ENCODE data around the gene ZNF865. TPM values are rescaled to one million over a fixed set of nuclear protein-coding genes. Genes with fewer than 3 reads are reported as not detected.

Gene ZNF865
- total RNA-seq, 1 experiment from 2014 or later, result 9.1 TPM

DNA sequence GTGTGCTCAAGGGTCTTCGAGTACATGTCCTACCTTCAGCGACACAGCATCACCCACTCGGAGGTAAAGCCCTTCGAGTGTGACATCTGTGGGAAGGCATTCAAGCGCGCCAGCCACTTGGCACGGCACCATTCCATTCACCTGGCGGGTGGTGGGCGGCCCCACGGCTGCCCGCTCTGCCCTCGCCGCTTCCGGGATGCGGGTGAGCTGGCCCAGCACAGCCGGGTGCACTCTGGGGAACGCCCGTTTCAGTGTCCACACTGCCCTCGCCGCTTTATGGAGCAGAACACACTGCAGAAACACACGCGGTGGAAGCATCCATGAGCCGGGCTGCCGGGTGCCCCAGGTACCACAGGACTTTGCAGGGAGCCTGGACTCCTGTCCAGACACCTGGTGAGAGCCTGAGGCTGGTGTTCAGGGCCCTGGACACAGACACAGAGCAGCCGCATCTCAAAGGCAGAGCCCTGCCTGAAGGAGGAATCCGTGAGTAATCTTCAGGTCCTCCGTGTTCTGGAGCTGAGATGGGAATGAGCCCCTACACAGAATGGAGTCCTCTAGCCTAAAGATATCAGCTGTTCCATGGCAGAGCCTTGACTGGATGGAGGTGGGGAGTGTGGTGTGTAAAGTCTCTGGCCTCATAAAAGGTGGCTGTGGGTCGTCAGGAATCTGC lies 39.5 kb downstream of the ZNF865 start:
- no peak for DNase-seq (ENCODE audit: low spot score)

GRCh38 chr19:55645512-55645881 lies 40.0 kb downstream of the ZNF865 start:
- DNase-seq (ENCODE audit: low spot score), result no peak

DNA sequence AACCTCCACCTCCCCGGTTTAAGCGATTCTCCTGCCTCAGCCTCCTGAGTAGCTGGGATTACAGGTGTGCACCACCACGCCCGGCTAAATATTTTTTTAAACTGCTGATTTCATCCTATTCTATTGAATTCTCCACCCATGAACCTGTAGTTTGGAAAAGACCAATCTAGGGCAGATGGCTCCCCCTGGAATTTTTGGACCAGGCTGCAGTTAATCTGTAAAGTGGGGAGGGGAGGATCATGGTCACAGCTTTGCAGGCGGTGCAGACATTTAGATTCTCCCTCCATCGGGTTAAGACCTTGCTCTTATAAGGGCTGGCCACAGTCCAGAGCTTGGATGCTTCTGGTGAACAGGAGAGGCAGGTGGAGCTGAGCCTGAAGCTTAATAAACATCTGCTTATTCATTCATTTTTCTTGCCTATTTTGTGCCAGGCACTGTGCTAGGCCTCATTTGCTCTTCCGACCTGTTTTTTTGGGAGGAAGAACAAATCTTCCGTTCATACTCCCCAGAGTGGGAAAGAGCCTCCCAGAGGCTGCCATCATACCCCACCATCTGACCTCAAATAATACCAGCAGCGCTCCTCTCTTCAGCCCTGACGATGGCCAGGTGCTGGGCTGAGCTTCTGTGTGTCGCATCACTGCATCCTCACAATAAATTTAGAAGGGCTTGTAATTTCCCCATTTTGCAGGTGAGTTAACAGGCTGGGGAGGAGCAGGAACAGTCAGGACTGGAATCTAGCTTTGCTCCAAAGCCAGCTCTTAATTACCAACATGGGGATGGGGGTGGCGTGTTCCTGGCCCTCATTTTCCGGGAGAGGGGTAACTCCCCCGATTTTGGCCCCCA lies 41.7 kb downstream of the ZNF865 start:
- no peak for DNase-seq (ENCODE audit: low spot score)

GRCh38 chr19:55647732-55648584 lies 42.5 kb downstream of the ZNF865 start, which contains the start of gene CCDC106:
Gene CCDC106, plus strand, starts transcription at chr19:55648212. Its CDS starts 835 bp downstream, at chr19:55649047.
- DNase-seq (ENCODE audit: low spot score), result peak; percentile 58

- no peak for DNase-seq (ENCODE audit: low spot score)
Observed at GRCh38 chr19:55648585-55649267, 43.3 kb downstream of the ZNF865 start.

- DNase-seq (ENCODE audit: low spot score), result no peak
Observed at GRCh38 chr19:55649268-55650125, 44.0 kb downstream of the ZNF865 start.

GRCh38 chr19:55650126-55650557 lies 44.7 kb downstream of the ZNF865 start:
- no peak for DNase-seq (ENCODE audit: low spot score)

- no peak for DNase-seq (ENCODE audit: low spot score)
Observed at GRCh38 chr19:55650602-55651230, 45.3 kb downstream of the ZNF865 start.

DNA sequence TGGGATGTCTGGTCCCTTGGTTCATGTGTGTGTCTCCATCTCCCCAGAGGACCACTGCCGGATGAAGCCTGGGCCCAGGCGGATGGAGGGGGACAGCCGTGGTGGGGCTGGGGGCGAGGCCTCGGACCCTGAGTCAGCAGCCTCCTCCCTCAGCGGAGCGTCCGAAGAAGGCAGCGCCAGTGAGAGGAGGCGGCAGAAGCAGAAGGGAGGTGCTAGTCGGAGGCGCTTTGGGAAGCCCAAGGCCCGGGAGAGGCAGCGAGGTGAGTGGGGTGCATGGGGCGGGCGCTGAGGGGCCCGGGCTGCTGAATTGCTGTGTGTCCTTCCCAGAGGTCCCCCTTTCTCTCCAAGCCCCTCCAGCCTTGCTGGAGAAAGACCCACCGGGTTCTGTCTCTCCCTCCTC lies 45.8 kb downstream of the ZNF865 start:
- no peak for DNase-seq (ENCODE audit: low spot score)

DNA sequence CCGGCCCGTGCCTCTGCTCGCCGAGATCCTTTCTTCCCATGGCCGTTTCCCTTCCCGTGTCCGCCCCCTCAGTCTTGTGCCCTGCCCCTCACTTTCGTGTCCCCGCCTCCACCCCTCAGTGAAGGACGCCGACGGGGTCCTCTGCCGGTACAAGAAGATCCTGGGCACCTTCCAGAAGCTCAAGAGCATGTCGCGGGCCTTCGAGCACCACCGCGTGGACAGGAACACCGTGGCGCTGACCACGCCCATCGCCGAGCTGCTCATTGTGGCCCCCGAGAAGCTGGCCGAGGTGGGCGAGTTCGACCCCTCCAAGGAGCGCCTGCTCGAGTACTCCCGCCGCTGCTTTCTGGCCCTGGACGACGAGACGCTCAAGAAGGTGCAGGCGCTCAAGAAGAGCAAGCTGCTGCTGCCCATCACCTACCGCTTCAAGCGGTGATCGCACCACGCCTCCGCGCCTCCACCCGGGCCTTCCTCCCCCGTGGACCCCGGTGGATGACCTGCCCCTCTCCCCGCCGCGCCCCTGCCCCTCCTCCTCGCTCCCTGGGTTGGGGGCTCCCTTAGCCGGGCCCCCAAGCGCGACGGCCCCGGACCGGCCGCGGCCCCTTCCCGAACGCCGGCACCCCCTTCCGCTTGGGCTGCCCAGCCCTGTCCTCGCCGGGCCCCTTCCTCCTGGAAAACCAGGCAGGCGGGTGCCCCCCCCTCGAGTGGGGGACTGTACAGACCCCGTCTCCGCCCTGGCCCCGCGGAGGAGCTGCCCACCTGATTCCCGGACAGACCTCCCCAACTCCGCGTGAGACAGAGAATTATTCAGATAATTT lies 47.1 kb downstream of the ZNF865 start:
- no peak for DNase-seq (ENCODE audit: low spot score)

GRCh38 chr19:55653651-55654322 lies 48.3 kb downstream of the ZNF865 start:
- DNase-seq (ENCODE audit: low spot score), result peak; percentile 100

DNA sequence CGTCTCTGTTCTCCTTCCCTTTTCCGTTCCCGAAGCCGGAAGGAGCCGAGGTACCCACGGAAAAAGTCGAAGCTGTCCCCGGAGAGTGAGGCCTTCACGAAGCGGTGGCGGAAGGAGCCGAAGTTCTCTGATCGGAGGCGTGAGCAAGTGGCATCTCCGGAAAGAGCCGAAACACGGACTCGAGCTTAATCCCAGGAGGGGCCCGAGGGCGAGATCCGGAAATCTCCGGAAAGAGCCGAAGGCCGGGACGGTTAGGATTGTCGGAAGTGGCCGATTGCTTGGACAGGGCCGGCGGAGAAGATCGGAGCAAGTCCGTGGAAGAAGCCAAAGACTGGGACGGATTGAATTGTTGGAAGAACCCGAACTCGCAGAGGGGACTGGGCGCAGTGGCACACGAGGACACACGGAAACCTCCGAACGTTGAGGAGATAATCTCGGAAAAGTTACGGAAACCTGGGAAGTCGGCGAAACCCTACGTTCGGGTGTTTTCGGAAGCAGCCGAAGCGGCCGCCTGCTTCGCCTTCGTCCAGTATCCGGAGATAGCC lies 48.9 kb downstream of the ZNF865 start:
- DNase-seq (ENCODE audit: low spot score), result peak; percentile 100

DNA sequence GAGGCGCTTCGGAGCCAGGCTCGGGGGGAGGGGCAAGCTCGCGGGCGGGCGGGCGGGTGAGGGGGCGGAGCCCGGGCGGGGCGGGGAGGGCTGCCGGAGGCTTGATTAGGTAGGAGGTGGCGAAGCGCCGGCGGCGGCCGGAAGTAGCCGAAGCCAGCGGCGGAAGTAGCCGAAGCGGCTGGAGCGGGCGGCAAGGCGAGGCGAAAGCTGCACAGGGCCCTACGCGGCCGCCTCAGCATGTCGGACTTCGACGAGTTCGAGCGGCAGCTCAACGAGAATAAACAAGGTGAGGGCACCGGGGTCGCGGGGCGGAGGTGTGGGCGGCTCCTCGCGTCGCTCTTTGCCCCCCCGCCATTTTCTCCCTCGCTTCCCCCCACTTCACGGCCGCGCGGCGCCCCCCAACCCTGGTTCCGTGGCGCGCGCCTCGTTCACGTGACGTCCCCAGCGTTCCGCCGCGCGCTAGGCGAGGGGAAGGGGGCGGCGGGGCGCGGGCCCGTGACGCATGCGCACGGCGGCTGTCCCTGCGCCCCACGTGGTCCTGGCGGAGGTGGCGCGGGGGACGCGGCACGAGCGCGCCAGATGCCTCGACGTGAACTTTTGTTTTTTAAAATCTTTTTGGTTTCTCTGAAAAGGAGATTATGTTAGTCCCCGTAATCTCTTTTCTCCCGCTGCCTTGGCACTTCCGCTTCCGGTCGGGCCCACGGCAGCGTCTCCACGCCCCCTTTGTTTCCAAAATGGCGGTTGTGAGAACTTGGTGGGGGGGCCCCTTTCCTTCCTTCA lies 49.6 kb downstream of the ZNF865 start, which contains the start of gene U2AF2:
Gene U2AF2 (plus strand): TSS at position 168 of the 780 bp plus-strand sequence. CDS start 70 bp downstream, at position 238.
- DNase-seq (ENCODE audit: low spot score), result peak; percentile 98

DNA sequence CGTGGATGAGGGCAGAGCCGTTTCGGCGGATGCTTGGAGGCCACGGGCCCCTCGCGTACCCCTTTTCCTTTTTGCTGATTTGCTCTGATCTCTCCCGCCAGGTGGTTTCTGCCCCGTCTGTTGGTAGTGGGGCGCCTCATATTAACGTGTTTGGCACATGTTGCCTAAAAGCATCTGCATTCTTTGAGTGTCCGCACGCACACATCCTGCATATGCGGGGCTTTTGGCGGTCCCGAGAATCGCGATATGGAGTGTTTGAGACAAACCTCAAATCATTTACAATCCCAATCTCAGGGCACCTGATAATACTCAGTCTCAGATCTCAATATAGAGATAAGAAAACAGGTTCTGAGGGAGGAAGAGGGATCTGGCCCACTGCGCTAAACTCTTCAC lies 50.2 kb downstream of the ZNF865 start:
- no peak for DNase-seq (ENCODE audit: low spot score)

DNA sequence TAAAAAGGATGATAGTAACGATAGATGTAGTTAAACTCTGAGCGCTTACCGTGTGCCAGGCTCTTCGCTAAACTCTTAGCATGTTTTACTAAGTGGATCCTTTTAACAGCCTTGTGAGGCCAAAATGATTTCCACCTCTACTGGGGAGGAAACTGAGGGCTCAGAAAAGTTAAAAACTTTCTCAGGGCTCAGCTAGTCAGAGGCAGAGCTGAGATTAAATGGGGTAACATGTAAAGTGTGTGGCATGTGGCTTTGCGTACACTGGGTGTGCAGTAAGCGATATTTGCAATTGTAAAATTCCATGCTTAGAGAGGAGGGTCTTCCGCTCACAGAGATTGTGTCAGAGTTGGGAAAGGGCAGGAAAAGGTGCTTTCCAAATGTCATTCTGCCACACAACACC lies 51.1 kb downstream of the ZNF865 start:
- no peak for DNase-seq (ENCODE audit: low spot score)

DNA sequence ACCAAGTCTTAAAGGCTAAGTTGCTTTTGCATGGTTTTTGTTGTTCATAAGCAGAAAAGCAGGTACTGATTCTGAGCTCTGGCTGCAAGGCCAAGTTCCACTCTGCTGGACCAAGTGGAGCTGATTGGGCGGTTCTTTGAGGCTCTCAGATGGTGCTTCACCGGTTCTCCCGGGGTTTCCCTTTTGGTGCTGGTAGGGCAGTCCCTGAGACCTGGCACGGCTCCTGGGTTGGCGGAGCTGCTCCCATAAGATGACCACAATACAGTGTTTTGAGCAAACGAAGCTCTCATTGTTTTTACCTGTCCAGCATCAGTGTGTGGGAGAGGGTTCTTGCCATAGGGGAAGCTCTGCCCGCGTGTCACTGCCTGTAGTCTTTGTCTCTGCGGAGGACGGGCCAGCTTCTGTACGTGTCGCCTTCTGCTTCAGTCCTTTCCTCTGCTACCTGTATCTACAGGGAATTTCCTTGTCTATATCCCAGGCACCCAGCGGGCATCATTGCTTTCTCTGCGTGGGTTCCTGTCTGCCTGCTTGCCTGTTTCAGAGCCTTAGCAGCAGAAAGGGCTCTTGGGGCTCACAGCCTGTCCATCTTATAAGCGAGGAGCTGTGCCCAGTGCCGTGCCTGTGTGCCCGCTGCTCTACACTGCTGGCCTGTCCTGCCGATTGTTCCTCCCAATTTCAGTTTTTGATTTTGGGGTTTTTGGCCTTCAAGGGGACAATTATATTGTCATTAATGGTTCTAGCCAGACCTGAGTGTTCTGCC lies 51.7 kb downstream of the ZNF865 start:
- peak; percentile 43 for DNase-seq (ENCODE audit: low spot score)
